PC-3 (cell line): ENCODE data around the gene STAT2. TPM values are rescaled to one million over a fixed set of nuclear protein-coding genes. Genes with fewer than 3 reads are reported as not detected.
A peak's percentile ranks its signal among the peaks of the same experiment; 100 is the strongest.

Experiments
- ATAC-seq: fragments of 200-7000 bp; cut with Tn5 transposase; 2 replicates; pipeline ENCODE4 v1.9.1; 2020; ENCODE audit warnings: mild to moderate bottlenecking, moderate library complexity
- BruUV-seq: library from RNA; stranded (reverse); fragments of 400-500 nt; replicated peaks from 2 replicates; lab custom pipeline; 2021; lab: Mats Ljungman, UMichigan
- CTCF ChIA-PET: fragments of 300-600 bp; sonication (Branson Sonifier 250); formaldehyde crosslinking; loops from one replicate; lab custom pipeline; 2022; ENCODE audit warnings: antibody characterized with exemption; lab: Charles Lee
- POLR2A ChIA-PET: fragments of 300-600 bp; sonication (Branson Sonifier 250); formaldehyde crosslinking; loops from one replicate; lab custom pipeline; 2022; ENCODE audit warnings: antibody characterized with exemption; ENCODE audit not compliant: unreplicated experiment; lab: Charles Lee
- DNase-seq: peaks from one replicate; pipeline ENCODE4 v3.0.0-alpha.2; 2015
- H2AFZ ChIP-seq: fragments of 300-600 bp; sonication (generic); 2 replicates; pipeline ENCODE4 v1.6.0; 2016; ENCODE audit warnings: antibody characterized with exemption, low read length
- H3F3A ChIP-seq: fragments of 300-600 bp; sonication (generic); one replicate; pipeline ENCODE4 v1.6.0; 2017; ENCODE audit warnings: antibody characterized with exemption, low read length, control low read depth, mild to moderate bottlenecking; ENCODE audit not compliant: unreplicated experiment
- H3K27ac ChIP-seq: fragments of 300-600 bp; sonication (generic); 2 replicates; pipeline ENCODE4 v1.5.1; 2016; ENCODE audit warnings: mild to moderate bottlenecking, low read length
- H3K27me3 ChIP-seq: fragments of 300-600 bp; sonication (generic); 2 replicates; pipeline ENCODE4 v1.6.1; 2016; ENCODE audit warnings: low read length, mixed read lengths
- H3K36me3 ChIP-seq: fragments of 300-600 bp; sonication (generic); 2 replicates; pipeline ENCODE4 v1.6.1; 2016; ENCODE audit warnings: low read depth, mixed run types, low read length, mixed read lengths
- H3K4me1 ChIP-seq: fragments of 300-600 bp; sonication (generic); 2 replicates; pipeline ENCODE4 v1.5.1; 2016; ENCODE audit warnings: low read length; ENCODE audit not compliant: insufficient read depth
- H3K4me2 ChIP-seq: fragments of 300-600 bp; sonication (generic); 2 replicates; pipeline ENCODE4 v1.6.0; 2016; ENCODE audit warnings: low read length
- H3K4me3 ChIP-seq: fragments of 300-600 bp; sonication (generic); 2 replicates; pipeline ENCODE4 v1.5.1; 2016; ENCODE audit warnings: mild to moderate bottlenecking, low read length, mixed read lengths
- H3K79me2 ChIP-seq: fragments of 300-600 bp; sonication (generic); 2 replicates; pipeline ENCODE4 v1.6.1; 2017; ENCODE audit warnings: low read length, mixed read lengths
- H3K9ac ChIP-seq: fragments of 300-600 bp; sonication (generic); 2 replicates; pipeline ENCODE4 v1.6.0; 2016; ENCODE audit warnings: mild to moderate bottlenecking, low read length
- H3K9me2 ChIP-seq: fragments of 300-600 bp; sonication (generic); replicated peaks from 2 replicates; pipeline ENCODE4 v1.6.1; 2016; ENCODE audit warnings: mixed run types, low read length, mixed read lengths
- H3K9me3 ChIP-seq: fragments of 300-600 bp; sonication (generic); 2 replicates; pipeline ENCODE4 v1.6.1; 2016; ENCODE audit warnings: low read length, mixed read lengths
- H4K20me1 ChIP-seq: fragments of 300-600 bp; sonication (generic); 2 replicates; pipeline ENCODE4 v1.6.1; 2016; ENCODE audit warnings: low read length, mixed read lengths
- EZH2 ChIP-seq: fragments of 300-600 bp; sonication (generic); IDR thresholded peaks from one replicate; pipeline ENCODE4 v1.6.1; 2017; ENCODE audit warnings: antibody characterized with exemption, mild to moderate bottlenecking, low read length; ENCODE audit not compliant: unreplicated experiment
- EZH2phosphoT487 ChIP-seq: fragments of 300-600 bp; sonication (generic); IDR thresholded peaks from 2 replicates; pipeline ENCODE4 v1.6.1; 2018; ENCODE audit warnings: mild to moderate bottlenecking, antibody characterized with exemption, low read length, borderline replicate concordance
- intact Hi-C: fragments of 100-400 bp; cut with micrococcal nuclease; formaldehyde crosslinking; loops from 2 replicates; pipeline ENCODE4 v1.9.0; 2023
- total RNA-seq: library from RNA; depleted of rRNA; stranded (reverse); fragments of >200 nt; gene quantifications from 2 replicates; pipeline ENCODE4 v1.2.3, GENCODE V29; 2014
- TF ChIP-seq, protein P1 (sequence below): fragments of 300-600 bp; sonication (generic); conservative IDR thresholded peaks from 2 replicates; pipeline ENCODE4 v1.5.1; 2017; ENCODE audit warnings: antibody characterized with exemption, low read depth, mild to moderate bottlenecking, low read length

STAT2 gene
- total RNA-seq, 1 experiment from 2014 or later: 68.8 TPM

DNA sequence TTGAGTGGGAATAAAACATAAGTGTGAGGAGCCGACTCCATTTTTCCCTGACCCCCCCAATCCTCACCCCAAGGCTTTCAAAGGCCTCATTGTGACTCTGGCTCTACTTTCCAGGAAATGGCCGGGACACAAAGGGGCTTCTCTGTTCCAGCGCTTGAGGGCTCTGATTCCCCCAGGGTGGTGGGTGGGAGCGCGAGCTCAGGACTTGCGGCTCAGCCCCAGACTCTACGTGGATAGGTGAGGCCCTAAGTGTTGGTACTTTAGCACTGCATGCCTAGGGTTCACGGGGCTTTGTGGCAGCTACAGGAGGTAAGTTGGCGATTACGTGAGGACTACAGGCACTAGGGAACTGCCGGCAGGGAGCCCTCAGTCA lies 44.7 kb downstream of the STAT2 start:
- DNase-seq: no peak
- Histone ChIP-seq H3K27me3 (no peaks in the 10 kb centered on the region), H2AFZ (peak overlapping the region; percentile 63), H3K9me2 (no peaks in the 10 kb centered on the region), H3K9me3 (no peaks in the 10 kb centered on the region), H3F3A (no peaks in the 10 kb centered on the region), H3K9ac (peak overlapping the region; percentile 95), H3K79me2 (peaks cover 18% of the 10 kb centered on the region), H3K4me3 (peak overlapping the region; percentile 90), H3K4me1 (peaks cover 15% of the 10 kb centered on the region), H3K4me2 (peak overlapping the region; percentile 93), H3K27ac (peak overlapping the region; percentile 59), H3K36me3 (peaks cover 16% of the 10 kb centered on the region), H4K20me1 (no peaks in the 10 kb centered on the region)
- POLR2A ChIA-PET: interaction anchor here (0.7 to 1.4 kb wide), 3 partner anchors 18 to 79 kb away, joined by 3 to 6 read pairs (median 3); partner anchors contain the start of gene PAN2
- CTCF ChIA-PET: interaction anchor here (0.6 to 1.7 kb wide), 3 partner anchors 60 to 149 kb away, joined by 3 to 6 read pairs (median 4); no protein-coding TSS in a partner anchor
- intact Hi-C loops: loop anchor here (5.0 kb wide), 1 partner anchor 47 kb away; the partner anchor contains the start of genes APOF and STAT2
- TF ChIP-seq EZH2phosphoT487 (no peak), EZH2 (no peak)
- TF ChIP-seq, protein P1, sequence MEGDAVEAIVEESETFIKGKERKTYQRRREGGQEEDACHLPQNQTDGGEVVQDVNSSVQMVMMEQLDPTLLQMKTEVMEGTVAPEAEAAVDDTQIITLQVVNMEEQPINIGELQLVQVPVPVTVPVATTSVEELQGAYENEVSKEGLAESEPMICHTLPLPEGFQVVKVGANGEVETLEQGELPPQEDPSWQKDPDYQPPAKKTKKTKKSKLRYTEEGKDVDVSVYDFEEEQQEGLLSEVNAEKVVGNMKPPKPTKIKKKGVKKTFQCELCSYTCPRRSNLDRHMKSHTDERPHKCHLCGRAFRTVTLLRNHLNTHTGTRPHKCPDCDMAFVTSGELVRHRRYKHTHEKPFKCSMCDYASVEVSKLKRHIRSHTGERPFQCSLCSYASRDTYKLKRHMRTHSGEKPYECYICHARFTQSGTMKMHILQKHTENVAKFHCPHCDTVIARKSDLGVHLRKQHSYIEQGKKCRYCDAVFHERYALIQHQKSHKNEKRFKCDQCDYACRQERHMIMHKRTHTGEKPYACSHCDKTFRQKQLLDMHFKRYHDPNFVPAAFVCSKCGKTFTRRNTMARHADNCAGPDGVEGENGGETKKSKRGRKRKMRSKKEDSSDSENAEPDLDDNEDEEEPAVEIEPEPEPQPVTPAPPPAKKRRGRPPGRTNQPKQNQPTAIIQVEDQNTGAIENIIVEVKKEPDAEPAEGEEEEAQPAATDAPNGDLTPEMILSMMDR: no peak
- no peak; the same call in 1 of the 2 replicates for ATAC-seq
- TSS peak; percentile 83 for BruUV-seq

DNA sequence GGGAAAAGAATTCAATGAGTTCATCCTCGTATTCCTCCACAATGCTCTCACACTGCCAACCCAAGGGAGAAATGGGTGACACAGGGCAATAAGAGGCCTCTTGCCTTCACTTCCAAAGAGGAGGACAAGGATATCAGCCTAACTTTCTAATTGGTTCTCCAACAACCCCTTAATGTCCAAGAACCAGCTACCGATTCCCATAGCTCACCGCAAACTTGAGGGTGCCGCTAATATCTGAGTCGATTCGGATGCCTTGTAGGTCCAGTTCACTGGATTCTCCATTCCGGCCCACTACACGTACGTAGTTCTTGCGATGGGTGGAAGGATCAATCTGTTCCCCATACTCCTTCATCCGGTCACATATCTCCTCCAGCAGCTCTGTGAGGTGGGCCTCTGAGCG lies 48.9 kb downstream of the STAT2 start:
- no peaks in the 10 kb centered on the region for H4K20me1 ChIP-seq
- H3K9ac ChIP-seq: no peak overlapping the region
- H3K9me2 ChIP-seq: no peaks in the 10 kb centered on the region
- ATAC-seq (no peak), DNase-seq (no peak)
- no peaks in the 10 kb centered on the region for H3F3A ChIP-seq
- no peak overlapping the region for H3K4me3 ChIP-seq
- CTCF ChIA-PET: no interaction called here
- TF ChIP-seq, protein P1: no peak
- TF ChIP-seq EZH2: no peak
- TF ChIP-seq EZH2phosphoT487: no peak
- intact Hi-C loops: no loop called here
- no peak overlapping the region for H3K27ac ChIP-seq
- H3K27me3 ChIP-seq: no peaks in the 10 kb centered on the region
- H3K36me3 ChIP-seq: peaks cover 29% of the 10 kb centered on the region
- POLR2A ChIA-PET: no interaction called here
- no peak overlapping the region for H3K4me2 ChIP-seq
- peaks cover 9% of the 10 kb centered on the region for H3K4me1 ChIP-seq
- peaks cover 18% of the 10 kb centered on the region for H3K79me2 ChIP-seq
- H3K9me3 ChIP-seq: no peaks in the 10 kb centered on the region
- H2AFZ ChIP-seq: no peak overlapping the region
- no TSS peak for BruUV-seq

DNA sequence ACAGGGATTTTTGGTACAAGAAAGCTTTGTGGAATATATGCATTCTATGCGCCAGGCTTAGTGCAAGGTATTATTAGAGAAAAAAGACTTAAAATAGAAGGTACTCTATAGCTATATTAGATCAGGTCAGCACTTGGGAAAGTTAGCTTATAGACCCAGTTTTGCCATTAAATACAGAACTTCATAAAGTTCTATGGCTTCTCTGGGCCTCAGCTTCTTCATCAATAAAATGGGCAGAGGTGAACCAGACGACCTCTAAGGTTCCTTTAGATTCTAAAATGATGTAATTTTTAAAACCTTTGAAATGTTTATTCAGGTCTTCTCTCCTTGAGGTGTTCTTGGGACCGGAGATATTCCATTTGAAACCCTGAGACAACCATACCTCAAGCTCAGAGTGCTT lies 51.2 kb downstream of the STAT2 start:
- Histone ChIP-seq H3F3A (no peaks in the 10 kb centered on the region), H3K9me2 (no peaks in the 10 kb centered on the region), H3K9me3 (no peaks in the 10 kb centered on the region), H3K79me2 (no peaks in the 10 kb centered on the region), H3K4me3 (no peak overlapping the region), H2AFZ (no peak overlapping the region), H3K36me3 (peaks cover 24% of the 10 kb centered on the region), H3K4me1 (no peaks in the 10 kb centered on the region), H4K20me1 (no peaks in the 10 kb centered on the region), H3K27me3 (no peaks in the 10 kb centered on the region), H3K27ac (no peak overlapping the region), H3K4me2 (no peak overlapping the region), H3K9ac (no peak overlapping the region)
- BruUV-seq: no TSS peak
- CTCF ChIA-PET: no interaction called here
- POLR2A ChIA-PET: no interaction called here
- DNase-seq: no peak
- ATAC-seq: no peak
- TF ChIP-seq EZH2phosphoT487 (no peak), EZH2 (no peak)
- TF ChIP-seq, protein P1: no peak
- intact Hi-C loops: no loop called here
